ENCODE results near the gene ASB2. TPM values are rescaled to one million over a fixed set of nuclear protein-coding genes. Genes with fewer than 3 reads are reported as not detected.

Gene ASB2
- total RNA-seq, 1 donor from 2014 or later = 24.1 TPM

DNA sequence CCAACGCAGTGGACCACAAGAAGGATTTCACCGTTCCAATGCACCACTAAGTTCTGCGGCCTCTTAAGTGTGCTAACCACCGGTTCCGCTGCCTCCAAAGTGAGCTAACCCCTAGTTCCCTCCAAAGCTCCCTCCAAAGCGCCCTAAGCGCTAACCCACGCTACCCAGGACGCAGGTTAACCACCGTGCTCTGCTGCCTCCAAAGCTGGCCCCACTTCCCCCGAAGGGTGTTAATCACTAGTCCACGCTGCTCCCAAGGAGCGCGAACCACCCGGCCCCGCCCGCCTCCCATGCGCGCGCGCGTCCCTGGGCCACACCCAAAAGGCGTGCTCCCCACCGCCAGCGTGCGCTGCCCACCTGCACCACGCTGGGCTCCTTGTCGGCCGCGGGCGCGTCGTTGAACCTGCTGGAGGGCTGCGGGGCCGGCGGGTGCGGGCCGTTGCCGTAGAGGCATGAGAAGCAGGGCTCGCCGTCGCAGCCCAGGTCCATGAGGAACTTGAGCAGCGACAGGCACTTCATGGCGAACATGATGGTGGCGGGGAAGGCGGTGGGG, 37.5 kb downstream of the ASB2 start:
- TF ChIP-seq POLR2A (IDR thresholded peaks at IDR 0.05) = no peak
- DNase-seq (ENCODE audit: extremely low spot score in 2 of 2) = no peak
- no peaks in the 10 kb centered on the region for H3K9me3 ChIP-seq
- H3K4me1 ChIP-seq = peaks cover 15% of the 10 kb centered on the region
- intact Hi-C loops (cut with DNase I) = loop anchor here (2.0 kb wide), 1 partner anchor 62 kb away; no protein-coding TSS in a partner anchor
- H3K4me3 ChIP-seq = peak overlapping the region; percentile 27 to 38
- H3K36me3 ChIP-seq = no peaks in the 10 kb centered on the region
- no peak overlapping the region for H3K27ac ChIP-seq
- no peaks in the 10 kb centered on the region for H3K27me3 ChIP-seq

GRCh38 chr14:93937519-93937918, 38.9 kb downstream of the ASB2 start:
- H3K27me3 ChIP-seq = no peaks in the 10 kb centered on the region
- TF ChIP-seq POLR2AphosphoS5 (IDR thresholded peaks at IDR 0.05; ENCODE audit: insufficient read depth in 1 of 2, low read depth in 1 of 2) = peak in 1 of 2 donors; percentile 13
- no peak for TF ChIP-seq POLR2A (IDR thresholded peaks at IDR 0.05)
- TF ChIP-seq, protein P1, sequence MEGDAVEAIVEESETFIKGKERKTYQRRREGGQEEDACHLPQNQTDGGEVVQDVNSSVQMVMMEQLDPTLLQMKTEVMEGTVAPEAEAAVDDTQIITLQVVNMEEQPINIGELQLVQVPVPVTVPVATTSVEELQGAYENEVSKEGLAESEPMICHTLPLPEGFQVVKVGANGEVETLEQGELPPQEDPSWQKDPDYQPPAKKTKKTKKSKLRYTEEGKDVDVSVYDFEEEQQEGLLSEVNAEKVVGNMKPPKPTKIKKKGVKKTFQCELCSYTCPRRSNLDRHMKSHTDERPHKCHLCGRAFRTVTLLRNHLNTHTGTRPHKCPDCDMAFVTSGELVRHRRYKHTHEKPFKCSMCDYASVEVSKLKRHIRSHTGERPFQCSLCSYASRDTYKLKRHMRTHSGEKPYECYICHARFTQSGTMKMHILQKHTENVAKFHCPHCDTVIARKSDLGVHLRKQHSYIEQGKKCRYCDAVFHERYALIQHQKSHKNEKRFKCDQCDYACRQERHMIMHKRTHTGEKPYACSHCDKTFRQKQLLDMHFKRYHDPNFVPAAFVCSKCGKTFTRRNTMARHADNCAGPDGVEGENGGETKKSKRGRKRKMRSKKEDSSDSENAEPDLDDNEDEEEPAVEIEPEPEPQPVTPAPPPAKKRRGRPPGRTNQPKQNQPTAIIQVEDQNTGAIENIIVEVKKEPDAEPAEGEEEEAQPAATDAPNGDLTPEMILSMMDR (IDR thresholded peaks at IDR 0.05) = no peak
- intact Hi-C loops (cut with DNase I) = no loop called here
- DNase-seq (ENCODE audit: extremely low spot score in 2 of 2) = no peak
- H3K4me3 ChIP-seq = no peak overlapping the region
- H3K9me3 ChIP-seq = no peaks in the 10 kb centered on the region
- H3K36me3 ChIP-seq = no peaks in the 10 kb centered on the region
- H3K4me1 ChIP-seq = peaks cover 15% of the 10 kb centered on the region
- H3K27ac ChIP-seq = no peak overlapping the region

DNA sequence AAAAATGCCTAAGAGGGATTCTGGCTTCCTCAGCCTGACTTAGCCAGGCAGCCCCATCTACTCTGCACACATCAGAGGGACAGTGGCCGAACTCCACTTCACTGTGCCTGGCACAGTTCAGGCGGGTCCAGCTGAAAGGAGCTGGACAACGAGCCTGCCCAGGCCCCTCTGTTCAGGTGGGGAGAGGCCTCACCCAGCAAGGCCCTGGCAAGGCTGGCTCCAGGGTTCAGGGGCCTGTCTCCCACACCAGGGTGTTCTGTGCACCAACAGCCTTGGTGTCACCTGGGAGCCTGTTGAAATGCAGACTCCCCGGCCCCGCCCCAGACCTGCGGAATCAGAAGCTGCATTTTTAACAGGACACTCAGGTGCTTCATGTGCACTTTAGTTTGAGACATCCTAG, 39.4 kb downstream of the ASB2 start:
- intact Hi-C loops (cut with DNase I) = no loop called here
- H3K4me1 ChIP-seq = peaks cover 15% of the 10 kb centered on the region
- no peak overlapping the region for H3K27ac ChIP-seq
- TF ChIP-seq POLR2A (IDR thresholded peaks at IDR 0.05) (no peak), POLR2AphosphoS5 (IDR thresholded peaks at IDR 0.05; ENCODE audit: insufficient read depth in 1 of 2, low read depth in 1 of 2) (no peak)
- TF ChIP-seq, protein P1 (IDR thresholded peaks at IDR 0.05) = no peak
- H3K36me3 ChIP-seq = no peaks in the 10 kb centered on the region
- H3K27me3 ChIP-seq = no peaks in the 10 kb centered on the region
- H3K4me3 ChIP-seq = no peak overlapping the region
- no peak for DNase-seq (ENCODE audit: extremely low spot score in 2 of 2)
- no peaks in the 10 kb centered on the region for H3K9me3 ChIP-seq

- Histone ChIP-seq H3K27me3 (no peaks in the 10 kb centered on the region), H3K27ac (no peak overlapping the region), H3K4me3 (no peak overlapping the region), H3K36me3 (no peaks in the 10 kb centered on the region), H3K9me3 (no peaks in the 10 kb centered on the region), H3K4me1 (peaks cover 12% of the 10 kb centered on the region)
- DNase-seq (ENCODE audit: extremely low spot score in 2 of 2) = no peak
- no peak for TF ChIP-seq POLR2A (IDR thresholded peaks at IDR 0.05)
- TF ChIP-seq, protein P1 (IDR thresholded peaks at IDR 0.05) = peak in 1 of 3 experiments; percentile 15
- TF ChIP-seq POLR2AphosphoS5 (IDR thresholded peaks at IDR 0.05; ENCODE audit: insufficient read depth in 1 of 2, low read depth in 1 of 2) = no peak
- intact Hi-C loops (cut with DNase I) = no loop called here
Measured at GRCh38 chr14:93936245-93936644, 40.1 kb downstream of the ASB2 start.

- H3K4me1 ChIP-seq = peaks cover 9% of the 10 kb centered on the region
- no peak for DNase-seq (ENCODE audit: extremely low spot score in 2 of 2)
- H3K9me3 ChIP-seq = no peaks in the 10 kb centered on the region
- TF ChIP-seq POLR2AphosphoS5 (IDR thresholded peaks at IDR 0.05; ENCODE audit: insufficient read depth in 1 of 2, low read depth in 1 of 2) (no peak), POLR2A (IDR thresholded peaks at IDR 0.05) (no peak)
- TF ChIP-seq, protein P1 (IDR thresholded peaks at IDR 0.05) = no peak
- no peak overlapping the region for H3K27ac ChIP-seq
- intact Hi-C loops (cut with DNase I) = no loop called here
- H3K27me3 ChIP-seq = no peaks in the 10 kb centered on the region
- no peaks in the 10 kb centered on the region for H3K36me3 ChIP-seq
- no peak overlapping the region for H3K4me3 ChIP-seq
Measured at GRCh38 chr14:93935213-93935612, 41.2 kb downstream of the ASB2 start.
